Measurements from ENCODE around the gene TBC1D1.

TBC1D1 gene

GRCh38 chr4:38075370-38076152 is 184.7 kb downstream of the TBC1D1 start:
- no peak for DNase-seq (ENCODE audit: extremely low read depth in 1 of 2, low read depth in 1 of 2)

- DNase-seq (ENCODE audit: extremely low read depth in 1 of 2, low read depth in 1 of 2) = no peak
Measured at GRCh38 chr4:38076153-38076669, 185.3 kb downstream of the TBC1D1 start.

- no peak for DNase-seq (ENCODE audit: extremely low read depth in 1 of 2, low read depth in 1 of 2)
Measured at GRCh38 chr4:38077791-38078489, 187.1 kb downstream of the TBC1D1 start.

DNA sequence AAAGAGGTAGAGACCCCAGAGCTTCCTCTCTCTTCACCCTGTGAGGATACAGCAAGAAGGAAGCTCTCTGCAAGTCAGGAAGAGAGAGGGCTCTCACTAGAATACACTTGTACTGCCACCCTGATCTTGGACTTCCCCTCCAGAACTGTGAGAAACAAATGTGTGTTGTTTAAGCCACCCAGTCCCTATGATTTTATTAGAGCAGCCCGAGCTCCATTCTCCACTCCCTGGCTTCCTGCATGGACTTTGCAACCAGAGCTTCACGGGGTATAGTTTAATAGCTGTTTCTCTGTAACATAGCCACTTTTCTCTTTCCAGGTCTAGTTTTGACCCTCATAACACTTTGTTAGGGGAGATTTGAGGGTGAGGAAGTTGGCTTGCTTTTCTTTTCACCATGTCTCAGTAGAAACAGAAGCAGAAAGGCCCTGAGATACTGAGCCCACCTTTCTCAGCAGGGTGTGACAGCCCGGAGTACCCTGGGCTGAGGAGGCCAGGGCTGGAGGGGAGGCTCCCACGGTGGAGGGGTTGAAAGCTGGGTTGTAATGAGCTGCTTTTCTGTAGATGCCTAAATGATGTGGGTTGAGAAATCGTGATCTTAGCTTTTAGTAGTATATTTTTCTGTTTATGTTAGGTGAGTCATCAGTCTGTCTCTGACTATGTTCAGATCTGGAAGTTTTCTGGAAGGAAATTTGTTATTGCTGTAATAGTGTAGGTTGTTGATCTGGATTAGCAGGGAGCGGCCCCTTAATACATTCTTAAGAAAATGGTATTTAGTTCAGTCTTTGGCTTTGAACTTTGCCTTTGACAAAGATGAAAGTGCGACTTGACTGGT is 187.9 kb downstream of the TBC1D1 start:
- no peak for DNase-seq (ENCODE audit: extremely low read depth in 1 of 2, low read depth in 1 of 2)

- DNase-seq (ENCODE audit: extremely low read depth in 1 of 2, low read depth in 1 of 2) = no peak
Measured at GRCh38 chr4:38080061-38080974, 189.4 kb downstream of the TBC1D1 start.

DNA sequence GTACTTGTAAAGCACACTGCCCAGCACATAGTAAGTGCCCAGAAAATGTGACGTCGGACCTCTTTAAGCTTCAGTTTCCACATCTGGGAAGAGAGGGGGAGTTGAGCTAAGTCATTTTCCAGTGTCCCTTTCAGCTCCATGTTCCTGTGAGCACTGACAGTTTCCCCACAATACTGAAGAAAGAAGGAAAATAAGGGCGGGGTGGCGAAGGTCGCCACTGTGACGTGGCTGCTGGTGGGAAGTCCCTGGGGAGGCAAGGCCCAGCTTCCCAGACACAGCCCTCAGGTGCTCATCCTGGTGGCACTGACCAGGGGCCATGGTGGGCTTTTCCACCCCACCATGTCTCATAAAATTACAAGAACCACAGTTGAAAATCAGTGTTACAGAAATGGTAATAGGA is 191.1 kb downstream of the TBC1D1 start:
- no peak for DNase-seq (ENCODE audit: extremely low read depth in 1 of 2, low read depth in 1 of 2)

DNA sequence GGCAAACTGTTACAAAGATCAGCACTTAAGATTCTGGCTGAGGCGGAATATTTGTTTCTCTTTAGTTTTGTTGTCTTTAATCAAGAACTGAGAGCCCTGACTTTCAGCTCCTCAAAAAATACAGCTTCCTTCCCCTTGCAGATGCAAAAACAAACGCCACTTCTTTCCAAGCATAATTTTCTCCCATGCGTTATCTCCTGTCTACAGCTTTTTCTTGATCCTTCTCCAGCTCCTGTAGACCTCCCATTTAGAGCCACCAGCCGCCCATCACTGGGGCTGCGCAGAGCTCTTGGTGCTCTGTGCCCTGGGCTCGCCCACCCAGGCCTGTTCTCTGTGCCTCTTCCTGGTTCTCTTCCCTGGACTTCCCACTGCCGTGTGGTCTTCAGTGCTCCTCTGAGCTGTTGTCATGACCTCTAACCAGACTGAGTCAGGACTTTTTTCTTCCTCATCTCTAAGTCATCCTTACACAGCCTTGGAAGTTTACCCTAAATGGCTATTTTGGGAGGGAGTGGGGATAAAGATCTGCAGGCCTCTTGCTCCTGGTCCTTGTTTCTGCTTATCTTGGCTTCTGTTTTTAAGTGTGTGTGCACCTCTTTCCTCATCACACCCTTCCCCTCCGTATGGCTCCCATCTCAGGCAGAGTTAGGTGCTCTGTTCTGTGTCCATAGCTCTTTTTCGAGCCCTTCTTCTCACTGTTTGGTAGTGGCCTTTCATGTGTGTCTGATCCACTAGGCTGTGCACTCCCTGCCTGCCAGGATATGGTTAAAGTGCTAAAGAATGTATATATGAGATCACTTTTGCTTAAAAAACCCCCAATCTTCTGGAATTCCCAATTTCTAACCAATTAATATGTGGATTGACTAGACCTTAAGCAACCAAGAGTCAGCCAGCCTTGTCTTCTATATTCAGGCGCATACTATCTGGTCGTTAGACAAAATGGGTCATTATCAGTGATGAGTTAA is 191.8 kb downstream of the TBC1D1 start:
- no peak for DNase-seq (ENCODE audit: extremely low read depth in 1 of 2, low read depth in 1 of 2)

DNA sequence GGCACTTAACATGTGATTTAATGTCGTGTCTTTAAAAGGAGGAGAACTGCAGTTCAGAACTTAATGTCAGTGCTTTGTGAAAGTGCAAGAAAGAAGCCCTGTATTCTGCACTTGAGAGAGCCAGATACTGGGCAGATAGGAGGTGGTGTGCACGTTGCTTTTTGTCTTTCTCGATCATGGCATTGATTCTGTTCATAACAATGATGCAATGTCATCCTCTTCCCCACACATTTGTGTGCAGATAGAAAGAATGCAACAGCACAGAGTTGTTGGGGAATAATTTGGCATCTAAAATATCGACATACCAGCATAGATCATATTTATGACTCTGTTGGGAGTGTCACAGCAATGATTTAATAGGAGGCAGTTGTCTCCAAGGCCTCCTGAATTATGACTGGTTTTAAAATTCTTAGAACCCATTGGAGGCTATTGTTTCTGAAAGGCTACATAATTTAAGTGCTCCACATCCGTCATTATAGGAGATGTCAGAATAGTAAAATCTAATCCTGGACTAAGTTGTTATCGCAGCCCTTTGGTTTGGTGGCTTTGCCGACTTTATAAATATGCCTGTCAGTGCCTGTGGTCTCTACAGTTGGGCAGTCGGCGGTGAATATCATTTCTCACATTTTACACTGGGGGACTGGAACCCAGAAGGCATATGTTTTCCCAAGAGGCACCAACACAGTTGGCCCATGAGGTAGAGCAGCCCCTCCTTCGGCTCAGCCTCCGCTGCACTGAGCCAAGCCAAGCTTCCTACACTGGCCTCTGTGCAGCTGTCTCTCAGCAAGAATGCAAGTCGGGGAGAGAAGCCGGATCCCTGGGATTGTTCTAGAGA is 194.2 kb downstream of the TBC1D1 start:
- no peak for DNase-seq (ENCODE audit: extremely low read depth in 1 of 2, low read depth in 1 of 2)

DNA sequence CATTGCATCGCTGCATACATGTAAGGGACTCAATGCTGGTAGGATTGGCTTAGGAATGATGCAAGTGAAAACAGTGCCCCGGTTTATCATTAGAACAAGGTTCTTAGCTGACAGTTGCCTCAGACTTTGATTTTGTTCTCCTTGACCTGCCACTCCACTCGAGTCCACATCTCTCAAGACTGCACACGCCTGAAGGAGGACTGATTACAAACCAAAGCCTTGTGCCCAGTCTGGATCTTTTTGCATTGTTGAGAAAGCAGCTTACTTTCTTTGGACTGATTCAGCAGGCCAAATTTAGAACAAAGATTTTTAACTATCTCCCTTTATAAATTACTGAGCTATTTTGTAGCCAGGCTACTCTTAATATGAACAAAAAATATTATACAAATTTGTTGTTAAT is 194.9 kb downstream of the TBC1D1 start:
- DNase-seq (ENCODE audit: extremely low read depth in 1 of 2, low read depth in 1 of 2) = no peak

DNA sequence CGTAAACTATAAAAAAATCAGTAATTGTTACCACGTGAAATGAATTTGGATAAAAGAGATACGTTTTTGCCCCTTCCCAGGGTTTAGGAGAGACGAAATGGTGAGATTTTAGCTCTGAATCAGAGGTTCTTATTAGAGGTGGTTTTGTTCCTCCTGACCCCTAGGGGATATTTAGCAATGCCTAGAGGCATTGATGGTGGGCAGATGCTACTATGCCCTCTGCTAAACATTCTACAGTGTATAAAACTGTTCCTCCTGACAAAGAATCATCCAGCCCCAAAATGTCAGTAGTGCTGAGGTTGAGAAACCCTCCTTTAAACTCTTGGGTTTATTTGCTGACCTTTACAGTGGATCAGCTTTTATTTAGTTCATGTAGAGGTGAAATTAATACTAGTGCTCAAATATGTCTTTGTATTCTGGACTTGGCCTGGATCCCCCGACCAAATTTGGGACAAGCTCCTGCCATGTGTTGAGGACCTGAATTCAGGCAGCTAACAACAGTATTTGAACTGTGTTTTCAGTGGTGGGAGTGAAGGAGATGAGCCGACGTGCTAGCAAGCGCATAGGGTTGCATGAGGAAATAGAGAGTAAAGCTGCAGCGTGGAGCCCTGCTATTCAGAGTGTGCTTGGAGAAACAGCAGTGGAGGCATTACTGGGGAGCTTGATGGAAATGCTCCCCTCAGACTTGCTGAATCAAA is 195.4 kb downstream of the TBC1D1 start:
- DNase-seq (ENCODE audit: extremely low read depth in 1 of 2, low read depth in 1 of 2) = no peak

DNA sequence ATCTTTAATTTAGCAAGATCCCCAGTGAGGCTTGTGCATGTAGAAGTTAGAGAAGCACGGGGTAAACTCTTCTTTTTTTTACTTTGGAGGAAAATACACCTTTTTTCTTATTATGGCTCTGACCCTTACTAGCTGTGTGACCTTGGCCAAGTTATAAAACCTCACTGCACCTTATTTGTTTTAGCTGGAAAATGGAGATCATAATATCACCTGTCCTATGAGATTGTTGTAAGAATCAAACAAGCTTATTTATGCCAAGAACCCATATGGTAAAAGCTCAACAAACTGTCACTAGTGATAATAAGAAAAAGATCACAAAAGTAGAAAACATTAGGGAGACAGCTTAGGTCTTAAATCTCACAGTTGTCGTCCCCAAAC is 196.0 kb downstream of the TBC1D1 start:
- DNase-seq (ENCODE audit: extremely low read depth in 1 of 2, low read depth in 1 of 2) = no peak

DNA sequence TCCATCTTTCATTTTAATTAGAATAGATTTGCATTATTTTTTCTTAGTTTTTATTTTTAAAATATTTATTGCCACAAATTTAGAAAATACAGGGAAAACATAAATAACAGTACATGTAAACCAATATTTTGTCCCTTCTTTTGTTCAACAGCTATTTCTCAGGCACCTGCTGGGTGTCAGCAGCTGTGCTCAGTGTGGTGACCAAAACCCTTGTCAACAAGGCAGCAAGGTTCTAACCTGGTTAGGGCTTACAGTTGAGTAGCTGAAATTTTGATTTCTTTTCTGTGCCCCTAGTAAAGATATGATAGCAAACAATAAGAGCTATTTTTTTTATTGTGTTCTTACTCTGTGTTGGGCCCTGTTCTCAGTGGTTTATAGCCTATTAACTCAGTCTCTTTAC is 197.4 kb downstream of the TBC1D1 start:
- no peak for DNase-seq (ENCODE audit: extremely low read depth in 1 of 2, low read depth in 1 of 2)

DNA sequence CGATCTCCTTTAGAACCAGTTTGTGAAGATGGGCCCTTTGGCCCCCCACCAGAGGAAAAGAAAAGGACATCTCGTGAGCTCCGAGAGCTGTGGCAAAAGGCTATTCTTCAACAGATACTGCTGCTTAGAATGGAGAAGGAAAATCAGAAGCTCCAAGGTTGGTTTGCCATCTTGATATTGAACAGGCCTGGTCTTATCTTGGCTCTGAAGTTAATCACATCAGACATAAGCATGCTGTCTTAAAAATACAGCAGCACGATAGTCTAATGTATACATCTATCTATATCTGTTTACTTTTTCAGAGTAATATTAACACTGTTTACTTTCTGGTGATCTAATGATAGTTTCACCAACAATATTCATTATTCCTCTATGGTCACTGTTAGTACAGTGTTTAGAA is 199.1 kb downstream of the TBC1D1 start:
- DNase-seq (ENCODE audit: extremely low read depth in 1 of 2, low read depth in 1 of 2) = no peak

DNA sequence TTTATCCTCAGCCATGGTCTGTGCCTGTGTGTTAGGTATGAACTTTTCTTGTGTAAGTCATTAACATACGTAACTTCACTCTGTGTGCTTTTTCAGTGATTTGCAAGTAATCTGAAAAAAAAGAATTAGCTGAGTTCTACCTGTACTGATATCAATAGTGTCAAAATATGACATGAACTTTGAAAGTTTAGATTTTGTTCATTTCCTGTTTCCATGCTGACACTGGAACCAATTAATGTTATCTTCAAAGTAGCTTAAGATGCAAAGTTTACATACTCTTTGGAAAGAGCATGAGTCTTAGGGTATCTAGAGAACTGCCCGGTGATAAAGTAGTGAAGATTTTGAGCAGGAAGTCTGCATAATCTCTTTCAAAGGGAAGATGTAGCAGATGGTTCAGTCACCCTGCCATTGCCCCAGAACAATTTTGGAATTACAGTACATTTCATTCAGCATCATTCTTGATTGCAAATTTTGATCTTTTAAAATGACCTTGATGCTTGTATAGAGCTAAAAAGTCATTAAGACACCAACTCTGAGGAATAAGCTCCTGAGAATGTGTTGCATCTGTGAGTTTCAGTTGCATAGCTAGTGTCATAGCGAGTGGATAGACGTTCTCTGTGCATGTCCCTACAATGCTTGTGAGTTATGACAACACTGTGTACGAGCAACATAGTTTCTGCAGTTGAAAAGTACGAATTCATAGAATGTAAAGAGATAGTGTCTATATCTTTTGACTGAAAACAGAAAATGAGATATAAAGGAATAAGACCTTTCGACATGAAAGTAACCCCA is 199.8 kb downstream of the TBC1D1 start:
- no peak for DNase-seq (ENCODE audit: extremely low read depth in 1 of 2, low read depth in 1 of 2)

- DNase-seq (ENCODE audit: extremely low read depth in 1 of 2, low read depth in 1 of 2) = no peak
Measured at GRCh38 chr4:38091636-38092035, 200.8 kb downstream of the TBC1D1 start.

DNA sequence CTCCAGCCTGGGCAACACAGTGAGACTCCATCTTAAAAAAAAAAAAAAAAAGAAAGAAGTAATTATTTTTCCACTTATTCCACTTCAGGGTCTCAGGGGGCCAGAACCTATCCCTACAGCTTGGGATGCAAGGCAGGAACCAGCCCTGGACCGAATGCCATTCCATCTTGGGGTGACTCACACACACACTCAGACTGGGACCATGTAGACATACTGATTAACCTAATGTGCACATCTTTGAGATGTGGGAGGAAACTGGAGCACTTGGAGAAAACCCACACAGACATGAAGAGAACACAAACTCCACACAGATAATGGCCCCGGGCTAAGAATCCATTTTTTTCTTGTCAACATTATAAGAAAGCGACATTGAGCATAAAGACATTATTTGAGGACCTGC is 201.8 kb downstream of the TBC1D1 start:
- no peak for DNase-seq (ENCODE audit: extremely low read depth in 1 of 2, low read depth in 1 of 2)

DNA sequence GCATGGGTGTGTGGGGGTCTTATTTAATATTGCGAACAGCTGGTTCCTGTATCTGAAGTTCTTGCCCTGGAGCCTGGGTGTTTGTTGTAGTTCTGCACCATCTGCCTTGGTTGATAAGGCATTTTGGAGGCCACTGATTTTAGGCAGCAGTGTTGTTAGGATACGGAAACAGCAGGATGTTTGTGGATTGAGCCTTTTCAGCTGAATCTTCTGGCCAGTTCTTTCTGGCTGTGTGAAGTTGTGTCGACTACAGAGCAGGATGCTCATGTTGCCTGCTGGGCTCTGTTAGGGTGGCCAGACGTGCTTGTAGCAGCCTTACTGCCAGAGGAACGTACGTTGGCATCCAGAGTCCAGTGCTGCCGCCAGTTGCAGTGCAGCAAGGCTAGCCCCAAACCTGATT is 203.5 kb downstream of the TBC1D1 start:
- no peak for DNase-seq (ENCODE audit: extremely low read depth in 1 of 2, low read depth in 1 of 2)
